HEK293 (cell line): Measurements from ENCODE around the gene CNTRL.

Experiments used
- KLF7 ChIP-seq: fragments of 450-650 bp; formaldehyde crosslinking; IDR thresholded peaks from 2 replicates; pipeline ENCODE4 v1.5.1; 2016; ENCODE audit warnings: missing biosample characterization, missing genetic modification characterization, borderline replicate concordance
- MZF1 ChIP-seq: fragments of 450-650 bp; formaldehyde crosslinking; IDR thresholded peaks from 2 replicates; pipeline ENCODE4 v1.5.1; 2017; ENCODE audit warnings: missing biosample characterization, missing genetic modification characterization, borderline replicate concordance
- RBAK ChIP-seq: fragments of 450-650 bp; formaldehyde crosslinking; IDR thresholded peaks from 2 replicates; pipeline ENCODE4 v1.5.1; 2016; ENCODE audit warnings: missing biosample characterization, missing genetic modification characterization
- REPIN1 ChIP-seq: fragments of 450-650 bp; formaldehyde crosslinking; IDR thresholded peaks from 2 replicates; pipeline ENCODE4 v1.5.1; 2017; ENCODE audit warnings: missing biosample characterization, missing genetic modification characterization, low read depth
- SETDB1 ChIP-seq: IDR thresholded peaks from one replicate; pipeline ENCODE4 v1.6.1; 2017; ENCODE audit warnings: mild to moderate bottlenecking, low read length, moderate library complexity, mixed read lengths; ENCODE audit not compliant: insufficient read length
- SP2 ChIP-seq: fragments of 450-650 bp; formaldehyde crosslinking; IDR thresholded peaks from 2 replicates; pipeline ENCODE4 v1.5.1; 2016; ENCODE audit warnings: missing biosample characterization, missing genetic modification characterization
- SP3 ChIP-seq: fragments of 450-650 bp; formaldehyde crosslinking; IDR thresholded peaks from 2 replicates; pipeline ENCODE4 v1.5.1; 2016; ENCODE audit warnings: missing biosample characterization, missing genetic modification characterization
- ZBTB1 ChIP-seq: fragments of 450-650 bp; formaldehyde crosslinking; IDR thresholded peaks from 2 replicates; pipeline ENCODE4 v1.5.1; 2016; ENCODE audit warnings: missing biosample characterization, missing genetic modification characterization
- ZBTB21 ChIP-seq: fragments of 450-650 bp; formaldehyde crosslinking; IDR thresholded peaks from 2 replicates; pipeline ENCODE4 v1.5.1; 2017; ENCODE audit warnings: missing biosample characterization, missing genetic modification characterization
- ZBTB48 ChIP-seq: fragments of 450-650 bp; formaldehyde crosslinking; IDR thresholded peaks from 2 replicates; pipeline ENCODE4 v1.5.1; 2016; ENCODE audit warnings: missing biosample characterization, missing genetic modification characterization
- ZNF112 ChIP-seq: fragments of 450-650 bp; formaldehyde crosslinking; IDR thresholded peaks from 2 replicates; pipeline ENCODE4 v1.5.0; 2017; ENCODE audit warnings: missing biosample characterization, missing genetic modification characterization
- ZNF114 ChIP-seq: fragments of 450-650 bp; formaldehyde crosslinking; IDR thresholded peaks from 2 replicates; pipeline ENCODE4 v1.5.0; 2017; ENCODE audit warnings: missing biosample characterization, missing genetic modification characterization
- ZNF184 ChIP-seq: fragments of 450-650 bp; IDR thresholded peaks from 2 replicates; pipeline ENCODE4 v1.5.1; 2018; ENCODE audit warnings: missing biosample characterization, mild to moderate bottlenecking, missing genetic modification characterization
- ZNF202 ChIP-seq: fragments of 450-650 bp; formaldehyde crosslinking; IDR thresholded peaks from 2 replicates; pipeline ENCODE4 v1.5.1; 2016; ENCODE audit warnings: missing biosample characterization, missing genetic modification characterization, borderline replicate concordance
- ZNF274 ChIP-seq, 2 experiments: fragments of 200-500 bp in 1 of 2; fragments of 450-650 bp in 1 of 2; sonication (Bioruptor generic) in 1 of 2; formaldehyde crosslinking in 1 of 2; IDR thresholded peaks; 2 replicates each; pipeline versions ENCODE4 v1.5.1 to v1.6.1; 2014 to 2016; ENCODE audit warnings: borderline replicate concordance in 1 of 2, inconsistent platforms in 1 of 2, low read length in 1 of 2, missing biosample characterization in 1 of 2, missing genetic modification characterization in 1 of 2
- ZNF292 ChIP-seq: fragments of 450-650 bp; formaldehyde crosslinking; IDR thresholded peaks from 2 replicates; pipeline ENCODE4 v1.5.1; 2016; ENCODE audit warnings: low read depth, missing biosample characterization, missing genetic modification characterization, borderline replicate concordance
- ZNF302 ChIP-seq: fragments of 450-650 bp; formaldehyde crosslinking; IDR thresholded peaks from 2 replicates; pipeline ENCODE4 v1.5.1; 2016; ENCODE audit warnings: missing biosample characterization, missing genetic modification characterization, low read depth
- ZNF341 ChIP-seq: fragments of 450-650 bp; formaldehyde crosslinking; IDR thresholded peaks from 2 replicates; pipeline ENCODE4; 2016; ENCODE audit warnings: low read depth, missing biosample characterization, missing genetic modification characterization
- ZNF354C ChIP-seq: fragments of 450-650 bp; formaldehyde crosslinking; IDR thresholded peaks from 2 replicates; pipeline ENCODE4 v1.5.1; 2016; ENCODE audit warnings: missing biosample characterization, missing genetic modification characterization, low read depth, borderline replicate concordance
- ZNF426 ChIP-seq: fragments of 450-650 bp; formaldehyde crosslinking; IDR thresholded peaks from 2 replicates; pipeline ENCODE4 v1.5.1; 2017; ENCODE audit warnings: missing biosample characterization, missing genetic modification characterization, mild to moderate bottlenecking, inconsistent platforms, moderate library complexity
- ZNF513 ChIP-seq: fragments of 450-650 bp; IDR thresholded peaks from 2 replicates; pipeline ENCODE4 v1.5.1; 2018; ENCODE audit warnings: missing biosample characterization, missing genetic modification characterization
- ZNF585B ChIP-seq: fragments of 450-650 bp; formaldehyde crosslinking; IDR thresholded peaks from 2 replicates; pipeline ENCODE4 v1.5.1; 2016; ENCODE audit warnings: missing biosample characterization, missing genetic modification characterization
- ZNF596 ChIP-seq: fragments of 450-650 bp; IDR thresholded peaks from 2 replicates; pipeline ENCODE4 v1.5.0; 2018; ENCODE audit warnings: missing biosample characterization, mild to moderate bottlenecking, missing genetic modification characterization, moderate library complexity
- ZNF629 ChIP-seq: fragments of 450-650 bp; formaldehyde crosslinking; IDR thresholded peaks from 2 replicates; pipeline ENCODE4 v1.5.1; 2017; ENCODE audit warnings: missing biosample characterization, missing genetic modification characterization
- ZNF660 ChIP-seq: fragments of 450-650 bp; IDR thresholded peaks from 2 replicates; pipeline ENCODE4 v1.5.1; 2018; ENCODE audit warnings: missing biosample characterization, mild to moderate bottlenecking, missing genetic modification characterization
- ZNF664 ChIP-seq: fragments of 450-650 bp; formaldehyde crosslinking; IDR thresholded peaks from 2 replicates; pipeline ENCODE4 v1.5.1; 2016; ENCODE audit warnings: missing biosample characterization, missing genetic modification characterization
- ZNF777 ChIP-seq: fragments of 450-650 bp; formaldehyde crosslinking; IDR thresholded peaks from 2 replicates; pipeline ENCODE4 v1.5.1; 2017; ENCODE audit warnings: missing biosample characterization, missing genetic modification characterization, borderline replicate concordance
- ZNF791 ChIP-seq: fragments of 450-650 bp; formaldehyde crosslinking; IDR thresholded peaks from 2 replicates; pipeline ENCODE4 v1.5.1; 2016; ENCODE audit warnings: missing biosample characterization, missing genetic modification characterization
- ZNF792 ChIP-seq: fragments of 450-650 bp; formaldehyde crosslinking; IDR thresholded peaks from 2 replicates; pipeline ENCODE4 v1.5.1; 2016; ENCODE audit warnings: missing biosample characterization, missing genetic modification characterization
- ZNF843 ChIP-seq: fragments of 450-650 bp; formaldehyde crosslinking; IDR thresholded peaks from 2 replicates; pipeline ENCODE4 v1.5.1; 2016; ENCODE audit warnings: missing biosample characterization, missing genetic modification characterization
- ZSCAN16 ChIP-seq: fragments of 450-650 bp; formaldehyde crosslinking; IDR thresholded peaks from 2 replicates; pipeline ENCODE4 v1.5.1; 2016; ENCODE audit warnings: missing biosample characterization, missing genetic modification characterization
- ZSCAN23 ChIP-seq: fragments of 450-650 bp; formaldehyde crosslinking; IDR thresholded peaks from 2 replicates; pipeline ENCODE4 v1.5.1; 2016; ENCODE audit warnings: missing biosample characterization, missing genetic modification characterization
- TF ChIP-seq, protein P1 (sequence below): fragments of 450-650 bp; formaldehyde crosslinking; IDR thresholded peaks from 2 replicates; pipeline ENCODE4 v1.5.1; 2016; ENCODE audit warnings: missing biosample characterization, missing genetic modification characterization
- TF ChIP-seq, protein P2 (sequence below): fragments of 450-650 bp; formaldehyde crosslinking; IDR thresholded peaks from 2 replicates; pipeline ENCODE4 v1.5.1; 2016; ENCODE audit warnings: missing biosample characterization, missing genetic modification characterization, borderline replicate concordance
- TF ChIP-seq, protein P3 (sequence below): fragments of 450-650 bp; formaldehyde crosslinking; IDR thresholded peaks from 2 replicates; pipeline ENCODE4 v1.5.1; 2016; ENCODE audit warnings: missing biosample characterization, missing genetic modification characterization

CNTRL gene

DNA sequence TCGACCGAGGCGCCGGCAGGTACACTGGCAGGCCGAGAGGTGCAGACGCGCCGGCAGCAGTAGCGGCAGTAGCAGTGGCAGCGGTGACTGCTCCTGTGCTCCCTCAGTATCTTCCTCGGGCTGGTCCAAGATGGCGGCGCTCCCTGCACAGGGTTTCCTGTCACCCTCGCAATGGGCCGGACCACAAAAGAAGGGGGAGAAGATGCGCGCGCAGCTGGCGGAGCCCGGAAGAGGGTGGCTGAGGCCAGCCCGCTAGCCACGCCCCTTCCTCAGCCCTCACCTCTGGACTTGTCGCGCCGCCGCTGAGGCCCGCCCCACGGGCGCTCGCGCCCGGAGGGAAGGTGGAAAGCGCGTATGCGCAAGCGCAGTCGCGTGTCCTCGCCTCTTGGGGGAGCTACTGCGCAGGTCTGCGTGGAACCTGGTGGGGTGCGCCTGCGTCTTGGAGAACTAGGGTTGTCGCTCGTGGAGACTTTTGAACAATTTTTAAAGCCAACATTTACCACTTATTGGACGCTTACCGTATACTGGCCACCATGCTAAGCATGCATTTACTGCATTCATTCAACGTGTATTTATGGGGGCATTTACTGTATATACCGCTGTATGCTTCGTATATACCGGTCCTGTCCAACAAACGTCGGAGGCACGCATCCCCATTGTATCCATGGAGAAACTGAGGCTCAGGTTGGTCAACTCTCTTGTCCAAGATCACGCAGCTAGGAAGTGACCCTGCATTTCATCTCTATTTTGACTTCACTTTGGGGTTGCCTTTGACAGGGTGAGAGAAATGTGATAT, 127.2 kb downstream of the CNTRL start, which contains the start of gene RAB14 (continued):
- TF ChIP-seq, protein P1, sequence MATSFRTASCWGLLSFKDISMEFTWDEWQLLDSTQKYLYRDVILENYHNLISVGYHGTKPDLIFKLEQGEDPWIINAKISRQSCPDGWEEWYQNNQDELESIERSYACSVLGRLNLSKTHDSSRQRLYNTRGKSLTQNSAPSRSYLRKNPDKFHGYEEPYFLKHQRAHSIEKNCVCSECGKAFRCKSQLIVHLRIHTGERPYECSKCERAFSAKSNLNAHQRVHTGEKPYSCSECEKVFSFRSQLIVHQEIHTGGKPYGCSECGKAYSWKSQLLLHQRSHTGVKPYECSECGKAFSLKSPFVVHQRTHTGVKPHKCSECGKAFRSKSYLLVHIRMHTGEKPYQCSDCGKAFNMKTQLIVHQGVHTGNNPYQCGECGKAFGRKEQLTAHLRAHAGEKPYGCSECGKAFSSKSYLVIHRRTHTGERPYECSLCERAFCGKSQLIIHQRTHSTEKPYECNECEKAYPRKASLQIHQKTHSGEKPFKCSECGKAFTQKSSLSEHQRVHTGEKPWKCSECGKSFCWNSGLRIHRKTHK, result no peak
- TF ChIP-seq ZNF302 (tag by site-specific recombination), result no peak
- TF ChIP-seq ZNF513 (tag by site-specific recombination), result no peak
- TF ChIP-seq KLF7 (tag by site-specific recombination), result no peak
- no peak for TF ChIP-seq ZNF777
- TF ChIP-seq ZNF843 (tag by site-specific recombination), result no peak
- no peak for TF ChIP-seq ZNF274 (IDR thresholded peaks at IDR 0.05; ENCODE audit: low read length)
- no peak for TF ChIP-seq ZNF274 (tag by site-specific recombination; IDR thresholded peaks at IDR 0.05; ENCODE audit: borderline replicate concordance)
- TF ChIP-seq ZNF354C, result no peak
- no peak for TF ChIP-seq ZNF596 (tag by site-specific recombination)
- TF ChIP-seq ZNF585B (tag by site-specific recombination), result no peak
- no peak for TF ChIP-seq ZBTB1 (tag by site-specific recombination)
- no peak for TF ChIP-seq ZNF341 (tag by site-specific recombination)
- no peak for TF ChIP-seq ZBTB48 (tag by site-specific recombination)
- no peak for TF ChIP-seq MZF1 (tag by site-specific recombination)
- 0 out of 2 replicates have a peak, but pooled peaks have one; percentile 0 for TF ChIP-seq ZNF660 (tag by site-specific recombination)
- TF ChIP-seq ZNF202, result no peak
- TF ChIP-seq REPIN1 (tag by site-specific recombination), result no peak
- TF ChIP-seq ZNF426 (tag by site-specific recombination), result no peak
- TF ChIP-seq ZNF664 (tag by site-specific recombination), result no peak
- no peak for TF ChIP-seq ZNF629 (tag by site-specific recombination)
- TF ChIP-seq SP3 (tag by site-specific recombination), result peak; percentile 72
- TF ChIP-seq ZNF791 (tag by site-specific recombination), result no peak
- peak; percentile 19 for TF ChIP-seq SETDB1
- no peak for TF ChIP-seq ZSCAN23 (tag by site-specific recombination)
- TF ChIP-seq SP2 (tag by site-specific recombination), result peak; percentile 86
- no peak for TF ChIP-seq ZBTB21 (tag by site-specific recombination)
- TF ChIP-seq ZNF184, result no peak
- TF ChIP-seq, protein P2, sequence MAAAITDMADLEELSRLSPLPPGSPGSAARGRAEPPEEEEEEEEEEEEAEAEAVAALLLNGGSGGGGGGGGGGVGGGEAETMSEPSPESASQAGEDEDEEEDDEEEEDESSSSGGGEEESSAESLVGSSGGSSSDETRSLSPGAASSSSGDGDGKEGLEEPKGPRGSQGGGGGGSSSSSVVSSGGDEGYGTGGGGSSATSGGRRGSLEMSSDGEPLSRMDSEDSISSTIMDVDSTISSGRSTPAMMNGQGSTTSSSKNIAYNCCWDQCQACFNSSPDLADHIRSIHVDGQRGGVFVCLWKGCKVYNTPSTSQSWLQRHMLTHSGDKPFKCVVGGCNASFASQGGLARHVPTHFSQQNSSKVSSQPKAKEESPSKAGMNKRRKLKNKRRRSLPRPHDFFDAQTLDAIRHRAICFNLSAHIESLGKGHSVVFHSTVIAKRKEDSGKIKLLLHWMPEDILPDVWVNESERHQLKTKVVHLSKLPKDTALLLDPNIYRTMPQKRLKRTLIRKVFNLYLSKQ, result no peak
- TF ChIP-seq ZNF292 (tag by site-specific recombination), result no peak
- peak; percentile 71; the same call in 1 of the 2 replicates for TF ChIP-seq ZNF792 (tag by site-specific recombination)
- TF ChIP-seq RBAK, result no peak
- TF ChIP-seq, protein P3, sequence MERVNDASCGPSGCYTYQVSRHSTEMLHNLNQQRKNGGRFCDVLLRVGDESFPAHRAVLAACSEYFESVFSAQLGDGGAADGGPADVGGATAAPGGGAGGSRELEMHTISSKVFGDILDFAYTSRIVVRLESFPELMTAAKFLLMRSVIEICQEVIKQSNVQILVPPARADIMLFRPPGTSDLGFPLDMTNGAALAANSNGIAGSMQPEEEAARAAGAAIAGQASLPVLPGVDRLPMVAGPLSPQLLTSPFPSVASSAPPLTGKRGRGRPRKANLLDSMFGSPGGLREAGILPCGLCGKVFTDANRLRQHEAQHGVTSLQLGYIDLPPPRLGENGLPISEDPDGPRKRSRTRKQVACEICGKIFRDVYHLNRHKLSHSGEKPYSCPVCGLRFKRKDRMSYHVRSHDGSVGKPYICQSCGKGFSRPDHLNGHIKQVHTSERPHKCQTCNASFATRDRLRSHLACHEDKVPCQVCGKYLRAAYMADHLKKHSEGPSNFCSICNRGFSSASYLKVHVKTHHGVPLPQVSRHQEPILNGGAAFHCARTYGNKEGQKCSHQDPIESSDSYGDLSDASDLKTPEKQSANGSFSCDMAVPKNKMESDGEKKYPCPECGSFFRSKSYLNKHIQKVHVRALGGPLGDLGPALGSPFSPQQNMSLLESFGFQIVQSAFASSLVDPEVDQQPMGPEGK (tag by site-specific recombination), result peak; percentile 55
- no peak for TF ChIP-seq ZNF114
- no peak for TF ChIP-seq ZSCAN16 (tag by site-specific recombination)
- TF ChIP-seq ZNF112, result no peak
